B cell (primary cell): ENCODE data around the gene VSIG10L2.

Source experiments
- CTCF ChIP-seq: fragments of 200-600 bp; IDR thresholded peaks from one replicate; pipeline ENCODE4 v1.8.0; 2022; ENCODE audit warnings: antibody characterized with exemption, mild to moderate bottlenecking
- EZH2 ChIP-seq: IDR thresholded peaks from 2 replicates; pipeline ENCODE4 v1.6.1; 2012; ENCODE audit warnings: borderline replicate concordance, low read depth, mild to moderate bottlenecking, moderate library complexity, low read length; ENCODE audit not compliant: insufficient read depth, poor library complexity, severe bottlenecking

GRCh38 chr11:125968354-125968753, 22.5 kb downstream of the VSIG10L2 start:
- no peak for TF ChIP-seq CTCF
- no peak for TF ChIP-seq EZH2
